Measurements from ENCODE around the gene ZNHIT2. TPM values are rescaled to one million over a fixed set of nuclear protein-coding genes. Genes with fewer than 3 reads are reported as not detected.

ZNHIT2 gene
- total RNA-seq, 1 donor from 2014 or later: 1.5 TPM

- Histone ChIP-seq H3K4me1 (peaks cover 8% of the 10 kb centered on the region), H3K27ac (peak within 1 kb of the TSS; percentile 99), H3K9ac (peak within 1 kb of the TSS; percentile 98), H3K4me2 (peak within 1 kb of the TSS; percentile 99), H3K9me3 (ENCODE audit: low read depth) (no peaks in the 10 kb centered on the region), H3F3A (ENCODE audit: low read depth) (peaks cover 11% of the 10 kb centered on the region), H3K27me3 (no peaks in the 10 kb centered on the region), H4K20me1 (ENCODE audit: low read depth) (peaks cover 11% of the 10 kb centered on the region), H2AFZ (replicated peaks) (peak within 1 kb of the TSS; percentile 98), H3K79me2 (ENCODE audit: low read depth) (peaks cover 21% of the 10 kb centered on the region), H3K36me3 (no peaks in the 10 kb centered on the region), H3K4me3 (peak within 1 kb of the TSS; percentile 93)
- Mint-ChIP-seq H3K27ac (peak within 1 kb of the TSS; percentile 100), H3K4me1 (peaks cover 21% of the 10 kb centered on the region), H3K27me3 (ENCODE audit: insufficient read depth, low read depth) (peaks cover 4% of the 10 kb centered on the region), H3K4me3 (peak within 1 kb of the TSS; percentile 98), H3K36me3 (no peaks in the 10 kb centered on the region), H3K9me3 (no peaks in the 10 kb centered on the region)
- DNase-seq (ENCODE audit: low spot score): peak; percentile 93
- TF ChIP-seq CTCF (IDR thresholded peaks at IDR 0.05): no peak
- no peak for TF ChIP-seq EZH2 (IDR thresholded peaks at IDR 0.05)
- TF ChIP-seq EZH2phosphoT487 (IDR thresholded peaks at IDR 0.05): no peak
Observed at GRCh38 chr11:65134240-65134951, 16.9 kb upstream of the ZNHIT2 start, which contains the start of gene SYVN1. SYVN1 (minus strand) TSS chr11:65134519; CDS start chr11:65133601, 918 bp downstream.

- Histone ChIP-seq H3K79me2 (ENCODE audit: low read depth) (peaks cover 21% of the 10 kb centered on the region), H2AFZ (replicated peaks) (peak overlapping the region; percentile 98), H3K27ac (no peak overlapping the region), H3K9ac (peak overlapping the region; percentile 98), H3K36me3 (no peaks in the 10 kb centered on the region), H4K20me1 (ENCODE audit: low read depth) (peaks cover 11% of the 10 kb centered on the region), H3K4me1 (peaks cover 8% of the 10 kb centered on the region), H3K4me2 (peak overlapping the region; percentile 99), H3F3A (ENCODE audit: low read depth) (peaks cover 11% of the 10 kb centered on the region), H3K4me3 (peak overlapping the region; percentile 93), H3K27me3 (no peaks in the 10 kb centered on the region), H3K9me3 (ENCODE audit: low read depth) (no peaks in the 10 kb centered on the region)
- Mint-ChIP-seq H3K4me1 (peaks cover 21% of the 10 kb centered on the region), H3K27me3 (ENCODE audit: insufficient read depth, low read depth) (peaks cover 4% of the 10 kb centered on the region), H3K9me3 (no peaks in the 10 kb centered on the region), H3K27ac (peak overlapping the region; percentile 66), H3K4me3 (peak overlapping the region; percentile 98), H3K36me3 (no peaks in the 10 kb centered on the region)
- no peak for DNase-seq (ENCODE audit: low spot score)
- no peak for TF ChIP-seq EZH2 (IDR thresholded peaks at IDR 0.05)
- no peak for TF ChIP-seq CTCF (IDR thresholded peaks at IDR 0.05)
- TF ChIP-seq EZH2phosphoT487 (IDR thresholded peaks at IDR 0.05): no peak
Observed at GRCh38 chr11:65133724-65134123, 16.2 kb upstream of the ZNHIT2 start.

GRCh38 chr11:65132988-65133700 is 15.6 kb upstream of the ZNHIT2 start:
- Mint-ChIP-seq H3K4me3 (peak overlapping the region; percentile 98), H3K36me3 (no peaks in the 10 kb centered on the region), H3K9me3 (no peaks in the 10 kb centered on the region), H3K4me1 (peaks cover 21% of the 10 kb centered on the region), H3K27me3 (ENCODE audit: insufficient read depth, low read depth) (peaks cover 6% of the 10 kb centered on the region), H3K27ac (peak overlapping the region; percentile 66)
- peak; percentile 54 for DNase-seq (ENCODE audit: low spot score)
- Histone ChIP-seq H3K4me1 (peaks cover 8% of the 10 kb centered on the region), H3F3A (ENCODE audit: low read depth) (peaks cover 11% of the 10 kb centered on the region), H3K27ac (no peak overlapping the region), H2AFZ (replicated peaks) (no peak overlapping the region), H3K9me3 (ENCODE audit: low read depth) (no peaks in the 10 kb centered on the region), H4K20me1 (ENCODE audit: low read depth) (peaks cover 11% of the 10 kb centered on the region), H3K9ac (no peak overlapping the region), H3K4me2 (peak overlapping the region; percentile 99), H3K36me3 (no peaks in the 10 kb centered on the region), H3K79me2 (ENCODE audit: low read depth) (peaks cover 21% of the 10 kb centered on the region), H3K27me3 (no peaks in the 10 kb centered on the region), H3K4me3 (peak overlapping the region; percentile 93)
- TF ChIP-seq EZH2 (IDR thresholded peaks at IDR 0.05) (no peak), CTCF (IDR thresholded peaks at IDR 0.05) (no peak), EZH2phosphoT487 (IDR thresholded peaks at IDR 0.05) (no peak)
